Gastrocnemius medialis (tissue), 4 donors: ENCODE measurements around the gene ACSL5. TPM values are rescaled to one million over a fixed set of nuclear protein-coding genes. Genes with fewer than 3 reads are reported as not detected.
"Not testable (repeated sequence)": the region's sequence is repeated elsewhere in the genome, so short reads cannot be mapped to it uniquely, and the experiment has no call there.

Experiments used
- ATAC-seq, 2 donors: fragments of 150-250 bp; one replicate each; pipeline ENCODE4 v1.9.1; 2016
- DNase-seq, 2 donors: peaks; one replicate each; pipeline ENCODE4 v3.0.0-alpha.2; 2019
- H3K27ac ChIP-seq, 4 donors: fragments of 200-600 bp; sonication (generic); 1 replicate in 1 of 4; 2 replicates in 3 of 4; pipeline ENCODE4 v1.5.1; 2016 to 2018; ENCODE audit warnings: mild to moderate bottlenecking in 2 of 4, moderate library complexity in 1 of 4
- H3K27me3 ChIP-seq, 3 donors: fragments of 200-600 bp; sonication (generic) in 2 of 3; 1 replicate in 1 of 3; 2 replicates in 2 of 3; pipeline versions ENCODE4 v1.5.1 to v1.6.0; 2016 to 2019; ENCODE audit warnings: mild to moderate bottlenecking in 1 of 3, moderate library complexity in 1 of 3
- H3K36me3 ChIP-seq, 2 donors: fragments of 200-600 bp; sonication (generic) in 1 of 2; one replicate each; pipeline ENCODE4 v1.5.1; 2017 to 2018
- H3K4me1 ChIP-seq, 2 donors: fragments of 200-600 bp; sonication (generic) in 1 of 2; one replicate each; pipeline ENCODE4 v1.5.1; 2016 to 2017; ENCODE audit warnings: mild to moderate bottlenecking in 2 of 2
- H3K4me3 ChIP-seq, 4 donors: fragments of 200-600 bp; sonication (generic) in 3 of 4; 1 replicate in 1 of 4; 2 replicates in 3 of 4; pipeline ENCODE4 v1.5.1; 2016 to 2019; ENCODE audit warnings: mild to moderate bottlenecking in 2 of 4
- H3K9me3 ChIP-seq, 3 donors: fragments of 200-600 bp; sonication (generic) in 2 of 3; 1 replicate in 1 of 3; 2 replicates in 2 of 3; pipeline ENCODE4 v1.5.1; 2016 to 2019
- POLR2A ChIP-seq, 2 donors: fragments of 450-650 bp; IDR thresholded peaks; one replicate each; pipeline ENCODE4 v1.6.1; 2017; ENCODE audit warnings: antibody characterized with exemption in 2 of 2, mild to moderate bottlenecking in 2 of 2, moderate library complexity in 2 of 2
- in situ Hi-C, 4 donors: fragments of 200-750 bp; cut with MboI; loops; one replicate each; pipeline versions ENCODE4 v1.15.0 to v1.8.0; 2017; ENCODE audit warnings: low sequenced_read_pairs in 4 of 4
- intact Hi-C: fragments of 100-400 bp; cut with DNase I; formaldehyde crosslinking; loops from one replicate; pipeline ENCODE4 v1.15.1; 2023; ENCODE audit warnings: low total_unique reads
- total RNA-seq, 4 donors: library from RNA; depleted of rRNA; stranded (reverse); fragments of >200 nt; gene quantifications; one replicate each; pipeline versions ENCODE4 v1.1.0 to v1.2.3, GENCODE V29; 2016
- TF ChIP-seq, protein P1 (sequence below), 5 experiments: fragments of 450-650 bp in 3 of 5; fragments of 200-600 bp in 2 of 5; sonication (generic) in 2 of 5; IDR thresholded peaks in 4 of 5; conservative IDR thresholded peaks in 1 of 5; 1 replicate in 4 of 5; 2 replicates in 1 of 5; pipeline ENCODE4 v1.5.1; 2016 to 2019; ENCODE audit warnings: antibody characterized with exemption in 5 of 5, mild to moderate bottlenecking in 3 of 5, moderate library complexity in 3 of 5

Gene ACSL5
- total RNA-seq, 4 donors from 2014 or later = 2.2 to 4.1 (median 3.1) TPM

DNA sequence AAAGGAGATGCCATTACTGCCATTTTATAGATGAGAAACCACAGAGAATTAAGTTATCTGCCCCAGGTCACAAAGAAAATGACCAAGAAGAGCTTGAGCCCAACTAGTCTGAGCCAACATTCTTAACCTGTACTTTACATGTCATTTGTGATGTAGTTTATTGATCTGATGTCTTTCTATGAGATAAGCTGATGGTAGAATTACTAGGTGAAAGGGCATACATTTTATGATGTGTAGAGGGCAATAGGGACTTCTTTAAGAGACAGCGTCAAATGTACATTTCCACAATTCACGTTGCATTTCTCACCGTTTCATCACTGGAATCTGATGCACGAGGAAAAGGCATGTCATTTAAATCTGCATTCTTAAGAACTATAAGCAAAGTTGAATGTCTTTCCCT, 11.3 kb downstream of the ACSL5 start:
- intact Hi-C loops (no loop called here), in situ Hi-C loops (no loop called here)
- TF ChIP-seq, protein P1, sequence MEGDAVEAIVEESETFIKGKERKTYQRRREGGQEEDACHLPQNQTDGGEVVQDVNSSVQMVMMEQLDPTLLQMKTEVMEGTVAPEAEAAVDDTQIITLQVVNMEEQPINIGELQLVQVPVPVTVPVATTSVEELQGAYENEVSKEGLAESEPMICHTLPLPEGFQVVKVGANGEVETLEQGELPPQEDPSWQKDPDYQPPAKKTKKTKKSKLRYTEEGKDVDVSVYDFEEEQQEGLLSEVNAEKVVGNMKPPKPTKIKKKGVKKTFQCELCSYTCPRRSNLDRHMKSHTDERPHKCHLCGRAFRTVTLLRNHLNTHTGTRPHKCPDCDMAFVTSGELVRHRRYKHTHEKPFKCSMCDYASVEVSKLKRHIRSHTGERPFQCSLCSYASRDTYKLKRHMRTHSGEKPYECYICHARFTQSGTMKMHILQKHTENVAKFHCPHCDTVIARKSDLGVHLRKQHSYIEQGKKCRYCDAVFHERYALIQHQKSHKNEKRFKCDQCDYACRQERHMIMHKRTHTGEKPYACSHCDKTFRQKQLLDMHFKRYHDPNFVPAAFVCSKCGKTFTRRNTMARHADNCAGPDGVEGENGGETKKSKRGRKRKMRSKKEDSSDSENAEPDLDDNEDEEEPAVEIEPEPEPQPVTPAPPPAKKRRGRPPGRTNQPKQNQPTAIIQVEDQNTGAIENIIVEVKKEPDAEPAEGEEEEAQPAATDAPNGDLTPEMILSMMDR (IDR thresholded peaks at IDR 0.05 in 4 of 5, conservative IDR thresholded peaks at IDR 0.05 in 1 of 5) = no peak
- TF ChIP-seq POLR2A (IDR thresholded peaks at IDR 0.05) = no peak
- Histone ChIP-seq H3K36me3 (no peaks in the 10 kb centered on the region), H3K27ac (no peak overlapping the region), H3K4me3 (no peak overlapping the region), H3K9me3 (no peaks in the 10 kb centered on the region), H3K4me1 (no peaks in the 10 kb centered on the region), H3K27me3 (no peaks in the 10 kb centered on the region)
- no peak for ATAC-seq
- DNase-seq = no peak

DNA sequence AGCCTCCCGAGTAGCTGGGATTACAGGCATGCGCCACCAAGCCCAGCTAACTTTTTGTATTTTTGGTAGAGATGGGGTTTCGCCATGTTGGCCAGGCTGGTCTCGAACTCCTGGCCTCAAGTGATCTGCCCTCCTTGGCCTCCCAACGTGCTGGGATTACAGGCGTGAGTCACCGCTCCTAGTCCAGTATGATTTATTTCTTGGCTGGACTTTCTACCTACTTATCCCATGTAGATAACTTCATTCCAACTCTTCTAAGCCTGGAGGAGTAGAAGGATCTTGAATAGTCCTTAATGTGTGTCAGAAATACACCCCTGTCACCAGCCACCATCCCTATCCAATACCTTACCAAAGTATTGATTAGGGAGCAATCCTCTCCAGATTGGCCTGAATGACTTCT, 14.1 kb downstream of the ACSL5 start:
- H3K4me1 ChIP-seq, H3K27me3 ChIP-seq, H3K9me3 ChIP-seq, in situ Hi-C loops, ATAC-seq, intact Hi-C loops, H3K36me3 ChIP-seq, DNase-seq, H3K27ac ChIP-seq, H3K4me3 ChIP-seq: not testable (repeated sequence)

DNA sequence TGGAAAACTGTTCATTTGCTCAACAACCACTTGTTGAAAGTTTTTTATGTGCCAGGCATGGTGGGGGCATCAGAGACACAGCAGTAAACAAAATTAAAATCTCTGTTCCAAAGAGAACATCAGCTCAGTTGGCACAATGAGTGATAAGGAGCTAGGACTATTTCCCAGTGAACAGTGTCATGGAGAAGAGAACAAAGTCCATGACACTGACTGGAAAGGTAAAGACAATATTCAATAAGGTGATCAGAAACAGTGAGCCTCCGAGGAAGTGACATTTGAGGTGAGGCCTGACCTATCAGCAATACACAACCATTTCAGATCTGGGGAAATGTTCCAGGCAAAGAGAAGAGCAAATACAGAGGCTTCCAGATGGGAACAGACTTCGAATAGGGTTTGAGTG, 14.6 kb downstream of the ACSL5 start:
- Histone ChIP-seq H3K36me3 (no peaks in the 10 kb centered on the region), H3K9me3 (no peaks in the 10 kb centered on the region), H3K4me1 (no peaks in the 10 kb centered on the region), H3K27me3 (no peaks in the 10 kb centered on the region), H3K27ac (peak overlapping the region in 1 of 4 donors; percentile 61), H3K4me3 (no peak overlapping the region)
- intact Hi-C loops (no loop called here), in situ Hi-C loops (no loop called here)
- ATAC-seq = no peak
- TF ChIP-seq POLR2A (IDR thresholded peaks at IDR 0.05) = no peak
- TF ChIP-seq, protein P1 (IDR thresholded peaks at IDR 0.05 in 4 of 5, conservative IDR thresholded peaks at IDR 0.05 in 1 of 5) = no peak
- no peak for DNase-seq

DNA sequence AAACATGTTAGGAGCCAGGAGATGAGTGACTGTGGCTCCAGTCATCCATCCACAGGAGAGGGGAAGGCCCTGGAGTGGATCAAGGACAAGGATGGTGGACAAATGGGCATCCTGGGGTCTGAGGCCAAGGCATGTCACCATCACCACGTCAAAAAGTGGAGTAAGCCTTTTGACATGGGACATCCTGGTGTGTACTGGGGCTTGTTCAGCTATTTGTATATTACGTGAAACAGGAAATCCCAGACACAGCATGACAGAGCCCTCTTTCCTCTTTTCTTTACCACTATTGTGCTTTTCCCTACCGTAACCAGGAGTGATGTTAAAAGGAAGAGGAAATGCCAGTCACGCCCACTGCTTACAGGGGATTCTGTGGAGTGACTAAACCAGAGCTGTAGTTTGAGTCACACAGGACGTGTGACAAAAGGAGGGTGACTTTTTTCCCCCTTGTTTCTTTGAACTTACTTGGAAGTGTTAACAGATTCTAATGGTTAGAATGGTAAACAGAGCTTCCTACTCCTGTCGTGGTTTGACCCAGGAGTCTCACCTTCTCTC, 15.4 kb downstream of the ACSL5 start:
- Histone ChIP-seq H3K27ac (peak overlapping the region; percentile 18 to 61 (median 49)), H3K4me1 (no peaks in the 10 kb centered on the region), H3K27me3 (no peaks in the 10 kb centered on the region), H3K4me3 (no peak overlapping the region), H3K9me3 (no peaks in the 10 kb centered on the region), H3K36me3 (no peaks in the 10 kb centered on the region)
- TF ChIP-seq, protein P1 (IDR thresholded peaks at IDR 0.05 in 4 of 5, conservative IDR thresholded peaks at IDR 0.05 in 1 of 5) = no peak
- TF ChIP-seq POLR2A (IDR thresholded peaks at IDR 0.05) = no peak
- intact Hi-C loops = no loop called here
- in situ Hi-C loops = no loop called here
- peak in 1 of 2 donors; percentile 53 for ATAC-seq
- DNase-seq = no peak

DNA sequence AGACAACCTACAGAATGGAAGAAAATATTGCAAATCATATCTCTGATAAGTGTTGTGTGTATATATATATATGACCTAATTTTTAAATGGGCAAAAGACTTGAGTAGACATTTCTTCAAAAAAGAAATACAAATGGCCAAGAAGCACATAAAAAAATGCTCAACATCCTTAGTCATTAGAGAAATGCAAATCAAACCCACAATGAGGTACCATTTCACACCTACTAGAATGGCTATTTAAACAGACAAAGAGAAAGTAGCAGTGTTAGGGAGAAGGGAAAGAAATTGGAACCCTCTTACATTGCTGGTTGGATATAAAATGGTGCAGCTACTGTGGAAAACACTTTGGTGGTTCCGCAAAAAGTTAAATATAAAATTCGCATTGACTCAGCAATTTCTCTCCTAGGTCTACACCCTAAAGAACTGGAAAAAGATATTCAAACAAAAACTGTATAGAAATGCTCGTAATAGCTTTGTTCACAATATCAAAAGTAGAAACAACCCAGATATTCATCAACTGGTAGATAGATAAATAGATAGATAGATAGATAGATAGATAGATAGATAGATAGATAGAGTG, 16.3 kb downstream of the ACSL5 start:
- intact Hi-C loops = no loop called here
- H3K27me3 ChIP-seq = no peaks in the 10 kb centered on the region
- H3K4me1 ChIP-seq = no peaks in the 10 kb centered on the region
- ATAC-seq (no peak), DNase-seq (no peak)
- no peak overlapping the region for H3K4me3 ChIP-seq
- H3K36me3 ChIP-seq = no peaks in the 10 kb centered on the region
- no peaks in the 10 kb centered on the region for H3K9me3 ChIP-seq
- TF ChIP-seq POLR2A (IDR thresholded peaks at IDR 0.05) = no peak
- TF ChIP-seq, protein P1 (IDR thresholded peaks at IDR 0.05 in 4 of 5, conservative IDR thresholded peaks at IDR 0.05 in 1 of 5) = no peak
- in situ Hi-C loops = no loop called here
- H3K27ac ChIP-seq = peak overlapping the region in 1 of 4 donors; percentile 55
